Tibial artery (tissue), 4 donors: ENCODE results near the gene GNG2.

Experiments used
- DNase-seq, 2 donors: peaks; one replicate each; pipeline ENCODE4 v3.0.0-alpha.2; 2019
- H3K27ac ChIP-seq, 2 donors: fragments of 200-600 bp; sonication (generic) in 1 of 2; 1 replicate in 1 of 2; 2 replicates in 1 of 2; pipeline ENCODE4 v1.5.1; 2018 to 2019; ENCODE audit warnings: mild to moderate bottlenecking in 1 of 2
- H3K27me3 ChIP-seq, 2 donors: fragments of 200-600 bp; sonication (generic) in 1 of 2; one replicate each; pipeline versions ENCODE4 v1.5.1 to v1.6.0; 2016 to 2019
- H3K36me3 ChIP-seq, 3 donors: fragments of 200-600 bp; sonication (generic) in 2 of 3; one replicate each; pipeline ENCODE4 v1.5.1; 2016 to 2019; ENCODE audit warnings: mild to moderate bottlenecking in 2 of 3
- H3K4me1 ChIP-seq, 4 donors: fragments of 200-600 bp; sonication (generic) in 2 of 4; 1 replicate in 3 of 4; 2 replicates in 1 of 4; pipeline ENCODE4 v1.5.1; 2016 to 2019
- H3K4me3 ChIP-seq, 2 donors: fragments of 200-600 bp; sonication (generic) in 1 of 2; 1 replicate in 1 of 2; 2 replicates in 1 of 2; pipeline ENCODE4 v1.5.1; 2018 to 2019; ENCODE audit warnings: mild to moderate bottlenecking in 2 of 2
- H3K9me3 ChIP-seq, 3 donors: fragments of 200-600 bp; sonication (generic) in 1 of 3; one replicate each; pipeline ENCODE4 v1.5.1; 2016 to 2019
- CTCF ChIP-seq, 2 experiments: fragments of 200-600 bp in 1 of 2; fragments of 450-650 bp in 1 of 2; IDR thresholded peaks; one replicate each; pipeline ENCODE4 v1.5.1; 2017 to 2019; ENCODE audit warnings: antibody characterized with exemption in 2 of 2, mild to moderate bottlenecking in 1 of 2, moderate library complexity in 1 of 2
- intact Hi-C: fragments of 100-400 bp; cut with DNase I; formaldehyde crosslinking; loops from one replicate; pipeline ENCODE4 v1.15.0; 2023; ENCODE audit warnings: low total_unique reads

GNG2 gene

GRCh38 chr14:51877810-51878209 is 17.4 kb downstream of the GNG2 start:
- Histone ChIP-seq H3K4me1 (no peaks in the 10 kb centered on the region), H3K27ac (no peak overlapping the region), H3K4me3 (no peak overlapping the region), H3K9me3 (no peaks in the 10 kb centered on the region), H3K36me3 (no peaks in the 10 kb centered on the region), H3K27me3 (no peaks in the 10 kb centered on the region)
- DNase-seq, result no peak
- no peak for TF ChIP-seq CTCF (IDR thresholded peaks at IDR 0.05)
- intact Hi-C loops, result no loop called here

- H3K4me3 ChIP-seq, result no peak overlapping the region
Observed at GRCh38 chr14:51879170-51879569, 18.8 kb downstream of the GNG2 start.

GRCh38 chr14:51880835-51881580 is 20.6 kb downstream of the GNG2 start:
- TF ChIP-seq CTCF (IDR thresholded peaks at IDR 0.05), result no peak
- Histone ChIP-seq H3K9me3 (no peaks in the 10 kb centered on the region), H3K36me3 (no peaks in the 10 kb centered on the region), H3K4me1 (no peaks in the 10 kb centered on the region), H3K27ac (no peak overlapping the region), H3K27me3 (no peaks in the 10 kb centered on the region), H3K4me3 (no peak overlapping the region)
- no peak for DNase-seq
- intact Hi-C loops, result no loop called here

More at GRCh38 chr14:51879170-51879569, 18.8 kb downstream of the GNG2 start:
- Histone ChIP-seq H3K4me1 (no peaks in the 10 kb centered on the region), H3K36me3 (no peaks in the 10 kb centered on the region), H3K27me3 (no peaks in the 10 kb centered on the region), H3K27ac (no peak overlapping the region), H3K9me3 (no peaks in the 10 kb centered on the region)
- no peak for DNase-seq
- intact Hi-C loops, result no loop called here
- no peak for TF ChIP-seq CTCF (IDR thresholded peaks at IDR 0.05)

- H3K27ac ChIP-seq, result no peak overlapping the region
- TF ChIP-seq CTCF (IDR thresholded peaks at IDR 0.05), result no peak
- intact Hi-C loops, result no loop called here
- H3K4me3 ChIP-seq, result no peak overlapping the region
- DNase-seq, result no peak
- H3K36me3 ChIP-seq, result no peaks in the 10 kb centered on the region
- no peaks in the 10 kb centered on the region for H3K4me1 ChIP-seq
- H3K9me3 ChIP-seq, result no peaks in the 10 kb centered on the region
- H3K27me3 ChIP-seq, result no peaks in the 10 kb centered on the region
Observed at GRCh38 chr14:51881636-51882035, 21.2 kb downstream of the GNG2 start.

GRCh38 chr14:51883232-51883631 is 22.8 kb downstream of the GNG2 start:
- no peaks in the 10 kb centered on the region for H3K36me3 ChIP-seq
- no peaks in the 10 kb centered on the region for H3K27me3 ChIP-seq
- H3K9me3 ChIP-seq, result no peaks in the 10 kb centered on the region
- TF ChIP-seq CTCF (IDR thresholded peaks at IDR 0.05), result no peak
- DNase-seq, result no peak
- intact Hi-C loops, result no loop called here
- H3K4me3 ChIP-seq, result no peak overlapping the region
- no peak overlapping the region for H3K27ac ChIP-seq
- no peaks in the 10 kb centered on the region for H3K4me1 ChIP-seq
